IMR-90 (cell line): ENCODE data around the gene CSHL1. TPM values are rescaled to one million over a fixed set of nuclear protein-coding genes. Genes with fewer than 3 reads are reported as not detected.

Experiments used
- ATAC-seq: fragments of 200-7000 bp; cut with Tn5 transposase; 2 replicates; pipeline ENCODE4 v1.9.1; 2020; ENCODE audit warnings: low read depth, mild to moderate bottlenecking, moderate library complexity
- BruUV-seq: library from RNA; stranded (reverse); fragments of 400-500 nt; replicated peaks from 2 replicates; lab custom pipeline; 2021; lab: Mats Ljungman, UMichigan
- CTCF ChIA-PET: fragments of 300-600 bp; formaldehyde crosslinking; extraction: SDS; loops from one replicate; lab custom pipeline; 2021; ENCODE audit warnings: antibody characterized with exemption; lab: Yijun Ruan, JAX
- POLR2A ChIA-PET: fragments of 300-600 bp; sonication (Branson Sonifier 250); formaldehyde crosslinking; loops from one replicate; lab custom pipeline; 2022; ENCODE audit warnings: antibody characterized with exemption; ENCODE audit not compliant: unreplicated experiment; lab: Charles Lee
- DNase-seq: peaks from one replicate; pipeline ENCODE4 v3.0.0; 2013
- H2AFZ ChIP-seq: replicated peaks from 2 replicates; pipeline ENCODE3; 2013; ENCODE audit warnings: low read length, mild to moderate bottlenecking; ENCODE audit not compliant: poor library complexity
- H2AK5ac ChIP-seq: 2 replicates; pipeline ENCODE4 v1.6.1; 2013; ENCODE audit warnings: low read depth, low read length, inconsistent platforms
- H2AK9ac ChIP-seq: replicated peaks from 2 replicates; pipeline ENCODE3; 2013; ENCODE audit warnings: mild to moderate bottlenecking, low read depth, low read length, moderate library complexity; ENCODE audit not compliant: poor library complexity
- H2BK120ac ChIP-seq: 2 replicates; pipeline ENCODE4 v1.6.1; 2013; ENCODE audit warnings: low read depth, low read length, inconsistent platforms
- H2BK15ac ChIP-seq: 3 replicates; pipeline ENCODE4 v1.6.1; 2013; ENCODE audit warnings: low read depth, low read length, inconsistent platforms
- H2BK20ac ChIP-seq: 2 replicates; pipeline ENCODE4 v1.6.1; 2013; ENCODE audit warnings: low read depth, mild to moderate bottlenecking, inconsistent platforms, low read length, moderate library complexity
- H2BK5ac ChIP-seq: 2 replicates; pipeline ENCODE4 v1.6.1; 2013; ENCODE audit warnings: mild to moderate bottlenecking, low read depth, low read length, inconsistent platforms; ENCODE audit not compliant: poor library complexity, severe bottlenecking
- H3K14ac ChIP-seq: replicated peaks from 2 replicates; pipeline ENCODE4 v1.6.1; 2013; ENCODE audit warnings: low read depth, low read length, inconsistent platforms
- H3K18ac ChIP-seq: 2 replicates; pipeline ENCODE4 v1.6.1; 2013; ENCODE audit warnings: low read depth, low read length, control low read depth
- H3K23ac ChIP-seq: 2 replicates; pipeline ENCODE4 v1.6.1; 2013; ENCODE audit warnings: low read depth, low read length, inconsistent platforms
- H3K27ac ChIP-seq: 2 replicates; pipeline ENCODE4 v1.5.1; 2013; ENCODE audit warnings: mild to moderate bottlenecking, control low read depth, low read length; ENCODE audit not compliant: insufficient read depth
- H3K27me3 ChIP-seq: 2 replicates; pipeline ENCODE4 v1.6.1; 2013; ENCODE audit warnings: low read length; ENCODE audit not compliant: control insufficient read depth, insufficient read depth
- H3K36me3 ChIP-seq: 2 replicates; pipeline ENCODE4 v1.6.1; 2013; ENCODE audit warnings: low read length, mixed read lengths; ENCODE audit not compliant: control insufficient read depth, insufficient read depth
- H3K4ac ChIP-seq: 2 replicates; pipeline ENCODE4 v1.6.1; 2013; ENCODE audit warnings: low read depth, low read length, inconsistent platforms
- H3K4me1 ChIP-seq: 2 replicates; pipeline ENCODE4 v1.6.1; 2013; ENCODE audit warnings: low read length, mixed read lengths; ENCODE audit not compliant: control insufficient read depth, insufficient read depth
- H3K4me2 ChIP-seq: 2 replicates; pipeline ENCODE4 v1.6.1; 2013; ENCODE audit warnings: low read depth, mild to moderate bottlenecking, control low read depth, low read length, moderate library complexity
- H3K4me3 ChIP-seq: 2 replicates; pipeline ENCODE4 v1.5.1; 2013; ENCODE audit warnings: low read depth, mild to moderate bottlenecking, control low read depth, low read length, moderate library complexity; ENCODE audit not compliant: insufficient read depth
- H3K56ac ChIP-seq: 2 replicates; pipeline ENCODE4 v1.6.1; 2013; ENCODE audit warnings: low read length, inconsistent platforms; ENCODE audit not compliant: insufficient read depth; ENCODE audit errors: extremely low read depth
- H3K79me1 ChIP-seq, 2 experiments: 2 replicates each; pipeline ENCODE4 v1.6.1; 2013; ENCODE audit warnings: low read length in 2 of 2, inconsistent platforms in 1 of 2, low read depth in 1 of 2
- H3K9ac ChIP-seq: 2 replicates; pipeline ENCODE4 v1.6.1; 2013; ENCODE audit warnings: low read depth, low read length, control low read depth
- H3K9me1 ChIP-seq: 2 replicates; pipeline ENCODE4 v1.6.1; 2013; ENCODE audit warnings: low read length, inconsistent platforms; ENCODE audit not compliant: insufficient read depth
- H3K9me3 ChIP-seq: 2 replicates; pipeline ENCODE4 v1.6.1; 2013; ENCODE audit warnings: low read length; ENCODE audit not compliant: control insufficient read depth, insufficient read depth
- H4K20me1 ChIP-seq: 2 replicates; pipeline ENCODE4 v1.6.1; 2013; ENCODE audit warnings: low read length, inconsistent platforms; ENCODE audit not compliant: insufficient read depth
- H4K5ac ChIP-seq: 2 replicates; pipeline ENCODE4 v1.6.1; 2013; ENCODE audit warnings: mild to moderate bottlenecking, low read depth, low read length, control low read depth
- H4K8ac ChIP-seq, 2 experiments: 2 replicates each; pipeline ENCODE4 v1.6.1; 2013; ENCODE audit warnings: low read depth in 2 of 2, low read length in 2 of 2, control low read depth in 1 of 2, inconsistent platforms in 1 of 2
- H4K91ac ChIP-seq: 2 replicates; pipeline ENCODE4 v1.6.1; 2013; ENCODE audit warnings: low read depth, low read length, inconsistent platforms; ENCODE audit not compliant: insufficient read depth
- BHLHE40 ChIP-seq: fragments of 150-350 bp; IDR thresholded peaks from 2 replicates; pipeline ENCODE4 v1.6.1; 2016; ENCODE audit warnings: mild to moderate bottlenecking, low read depth, low read length
- FOS ChIP-seq: fragments of 150-350 bp; IDR thresholded peaks from 2 replicates; pipeline ENCODE4 v1.6.1; 2016; ENCODE audit warnings: low read depth, low read length
- MXI1 ChIP-seq: IDR thresholded peaks from 2 replicates; pipeline ENCODE4 v1.6.1; 2012; ENCODE audit warnings: low read depth, mild to moderate bottlenecking, low read length, moderate library complexity, borderline replicate concordance
- RAD21 ChIP-seq: IDR thresholded peaks from 2 replicates; pipeline ENCODE4 v1.6.1; 2012; ENCODE audit warnings: low read length, improper control_type of control experiment
- SMC3 ChIP-seq: fragments of 150-350 bp; IDR thresholded peaks from 2 replicates; pipeline ENCODE4 v1.6.1; 2016; ENCODE audit warnings: low read depth, mild to moderate bottlenecking, antibody characterized with exemption, low read length, moderate library complexity
- WGBS, 2 experiments: methylation state at CpG; one replicate each; pipeline versions ENCODE4 v1.1.5 to v1.1.7; 2013; ENCODE audit warnings: missing lambda C conversion rate in 2 of 2; ENCODE audit not compliant: insufficient read length in 1 of 2; ENCODE audit errors: extremely low coverage in 2 of 2; 5-methylcytosine and 5-hydroxymethylcytosine counted together
- dilution Hi-C: fragments of 300-500 bp; cut with HindIII; formaldehyde crosslinking; loops from one replicate; pipeline ENCODE4 v1.14.3; 2018; ENCODE audit warnings: low sequenced_read_pairs; ENCODE audit not compliant: unreplicated experiment
- in situ Hi-C: fragments of 300-500 bp; cut with MboI; formaldehyde crosslinking; loops from 3 replicates; pipeline ENCODE4 v1.14.3; 2019; ENCODE audit warnings: low sequenced_read_pairs, inconsistent platforms, mixed read lengths
- intact Hi-C: fragments of 100-400 bp; cut with micrococcal nuclease; formaldehyde crosslinking; loops from 2 replicates; pipeline ENCODE4 v1.10.0; 2022
- polyA plus RNA-seq, 3 experiments: library from polyadenylated mRNA; depleted of rRNA; stranded (reverse); fragments of >200 nt; gene quantifications; 2 replicates each; pipeline ENCODE4 v1.2.3, GENCODE V29; 2012; ENCODE audit warnings: low replicate concordance in 1 of 3
- total RNA-seq: library from RNA; depleted of rRNA; stranded (reverse); fragments of >200 nt; gene quantifications from 2 replicates; pipeline ENCODE4 v1.2.3, GENCODE V29; 2012
- TF ChIP-seq, protein P1 (sequence below): fragments of 150-350 bp; IDR thresholded peaks from 2 replicates; pipeline ENCODE4 v1.6.1; 2016; ENCODE audit warnings: low read depth, mild to moderate bottlenecking, low read length, moderate library complexity, borderline replicate concordance

CSHL1 gene
- total and polyA plus RNA-seq, 2 of the 4 experiments (the other 2 are of a cell fraction) = not detected

DNA sequence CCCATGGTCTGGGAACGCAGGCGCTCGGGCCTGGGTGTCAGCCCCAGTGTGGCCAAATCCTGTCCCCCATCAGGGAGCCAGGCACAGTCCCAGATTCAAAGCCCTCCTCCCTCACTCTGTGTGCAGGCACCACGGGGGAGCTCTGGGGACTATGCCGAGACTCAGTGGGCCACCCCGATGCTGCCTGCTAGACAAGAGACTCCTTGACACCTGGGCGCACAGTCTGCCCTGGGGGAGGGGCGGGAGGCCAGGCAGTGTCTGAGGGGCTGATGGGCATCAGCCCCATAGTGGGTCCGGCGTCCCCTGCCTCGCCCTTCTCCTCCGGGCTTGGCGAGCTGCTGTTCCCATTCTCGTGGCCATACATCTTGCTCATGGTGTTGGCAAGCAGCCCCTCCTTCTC lies 29.5 kb upstream of the CSHL1 start:
- Histone ChIP-seq H3K18ac (no peak overlapping the region), H3K14ac (no peak overlapping the region), H2AK5ac (no peak overlapping the region), H3K23ac (no peak overlapping the region), H2BK120ac (no peak overlapping the region), H3K4me1 (no peaks in the 10 kb centered on the region), H4K5ac (no peak overlapping the region), H3K9me3 (no peaks in the 10 kb centered on the region; the same call in 1 of the 2 replicates), H3K36me3 (no peaks in the 10 kb centered on the region), H2BK5ac (no peak overlapping the region), H4K91ac (no peak overlapping the region), H3K56ac (no peak overlapping the region), H2BK15ac (no peak overlapping the region), H4K8ac (no peak overlapping the region), H3K27me3 (peaks cover 14% of the 10 kb centered on the region), H3K9ac (no peak overlapping the region), H3K4me2 (no peak overlapping the region), H3K9me1 (no peaks in the 10 kb centered on the region), H4K20me1 (no peaks in the 10 kb centered on the region), H3K27ac (no peak overlapping the region), H3K79me1 (no peaks in the 10 kb centered on the region), H3K4me3 (no peak overlapping the region), H3K4ac (no peak overlapping the region), H2AK9ac (no peak overlapping the region), H2BK20ac (no peak overlapping the region), H2AFZ (no peak overlapping the region)
- dilution Hi-C loops (no loop called here), intact Hi-C loops (no loop called here), in situ Hi-C loops (no loop called here)
- TF ChIP-seq SMC3 = no peak
- TF ChIP-seq MXI1 = no peak
- no peak for TF ChIP-seq RAD21
- TF ChIP-seq, protein P1, sequence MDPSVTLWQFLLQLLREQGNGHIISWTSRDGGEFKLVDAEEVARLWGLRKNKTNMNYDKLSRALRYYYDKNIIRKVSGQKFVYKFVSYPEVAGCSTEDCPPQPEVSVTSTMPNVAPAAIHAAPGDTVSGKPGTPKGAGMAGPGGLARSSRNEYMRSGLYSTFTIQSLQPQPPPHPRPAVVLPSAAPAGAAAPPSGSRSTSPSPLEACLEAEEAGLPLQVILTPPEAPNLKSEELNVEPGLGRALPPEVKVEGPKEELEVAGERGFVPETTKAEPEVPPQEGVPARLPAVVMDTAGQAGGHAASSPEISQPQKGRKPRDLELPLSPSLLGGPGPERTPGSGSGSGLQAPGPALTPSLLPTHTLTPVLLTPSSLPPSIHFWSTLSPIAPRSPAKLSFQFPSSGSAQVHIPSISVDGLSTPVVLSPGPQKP = no peak
- no peak for TF ChIP-seq FOS
- no peak for TF ChIP-seq BHLHE40
- BruUV-seq = no TSS peak
- WGBS, 2 experiments = 90% methylated on average over 2 of the region's 14 CpGs; no CpG with 5 or more reads in 1 of the 2 experiments
- ATAC-seq (no peak), DNase-seq (no peak)
- CTCF ChIA-PET = no interaction called here
- POLR2A ChIA-PET = no interaction called here
